OCI-LY7 (cell line): ENCODE data around the gene TNK1.

Source experiments
- EZH2phosphoT487 ChIP-seq: fragments of 200-600 bp; sonication (generic); IDR thresholded peaks from 2 replicates; pipeline ENCODE4 v1.6.1; 2018; ENCODE audit warnings: low read depth, borderline replicate concordance, mild to moderate bottlenecking, mixed run types, antibody characterized with exemption, low read length, moderate library complexity, mixed read lengths
- TF ChIP-seq, protein P1 (sequence below): fragments of 200-600 bp; sonication (generic); conservative IDR thresholded peaks from 2 replicates; pipeline ENCODE4 v1.5.1; 2014; ENCODE audit warnings: mild to moderate bottlenecking, antibody characterized with exemption, low read length, moderate library complexity, mixed read lengths

DNA sequence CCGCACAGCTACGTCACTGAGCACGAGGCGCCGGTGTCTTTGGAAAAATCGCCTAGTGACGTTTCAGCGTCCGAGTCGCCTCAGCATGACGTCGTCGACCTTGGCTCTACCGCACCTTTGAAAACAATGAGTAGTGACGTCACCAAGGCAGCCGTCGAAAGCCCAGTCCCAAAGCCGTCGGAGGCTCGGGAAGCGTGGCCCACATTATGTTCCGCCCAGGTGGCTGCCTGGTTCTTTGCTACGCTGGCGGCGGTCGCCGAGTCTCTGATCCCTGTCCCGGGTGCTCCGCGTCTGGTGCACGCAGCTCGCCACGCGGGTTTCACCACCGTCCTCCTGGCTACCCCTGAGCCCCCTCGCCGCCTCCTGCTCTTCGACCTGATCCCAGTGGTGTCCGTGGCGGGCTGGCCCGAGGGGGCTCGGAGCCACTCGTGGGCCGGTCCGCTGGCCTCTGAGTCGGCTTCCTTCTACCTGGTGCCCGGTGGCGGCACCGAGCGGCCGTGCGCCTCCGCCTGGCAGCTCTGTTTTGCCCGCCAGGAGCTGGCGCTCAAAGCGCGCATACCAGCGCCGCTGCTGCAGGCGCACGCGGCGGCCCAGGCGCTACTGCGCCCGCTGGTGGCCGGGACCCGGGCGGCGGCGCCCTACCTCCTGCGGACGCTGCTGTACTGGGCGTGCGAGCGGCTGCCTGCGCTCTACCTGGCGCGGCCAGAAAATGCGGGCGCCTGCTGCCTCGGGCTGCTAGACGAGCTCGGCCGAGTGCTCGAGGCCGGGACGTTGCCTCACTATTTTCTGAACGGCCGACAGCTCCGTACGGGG, 55.9 kb downstream of the TNK1 start:
- TF ChIP-seq, protein P1, sequence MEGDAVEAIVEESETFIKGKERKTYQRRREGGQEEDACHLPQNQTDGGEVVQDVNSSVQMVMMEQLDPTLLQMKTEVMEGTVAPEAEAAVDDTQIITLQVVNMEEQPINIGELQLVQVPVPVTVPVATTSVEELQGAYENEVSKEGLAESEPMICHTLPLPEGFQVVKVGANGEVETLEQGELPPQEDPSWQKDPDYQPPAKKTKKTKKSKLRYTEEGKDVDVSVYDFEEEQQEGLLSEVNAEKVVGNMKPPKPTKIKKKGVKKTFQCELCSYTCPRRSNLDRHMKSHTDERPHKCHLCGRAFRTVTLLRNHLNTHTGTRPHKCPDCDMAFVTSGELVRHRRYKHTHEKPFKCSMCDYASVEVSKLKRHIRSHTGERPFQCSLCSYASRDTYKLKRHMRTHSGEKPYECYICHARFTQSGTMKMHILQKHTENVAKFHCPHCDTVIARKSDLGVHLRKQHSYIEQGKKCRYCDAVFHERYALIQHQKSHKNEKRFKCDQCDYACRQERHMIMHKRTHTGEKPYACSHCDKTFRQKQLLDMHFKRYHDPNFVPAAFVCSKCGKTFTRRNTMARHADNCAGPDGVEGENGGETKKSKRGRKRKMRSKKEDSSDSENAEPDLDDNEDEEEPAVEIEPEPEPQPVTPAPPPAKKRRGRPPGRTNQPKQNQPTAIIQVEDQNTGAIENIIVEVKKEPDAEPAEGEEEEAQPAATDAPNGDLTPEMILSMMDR: peak; percentile 88
- no peak for TF ChIP-seq EZH2phosphoT487
